ENCODE data around the gene SCN2B. TPM values are rescaled to one million over a fixed set of nuclear protein-coding genes. Genes with fewer than 3 reads are reported as not detected.

The SCN2B gene
- polyA plus RNA-seq, 1 of the 3 experiments (the other 2 are of a cell fraction): 0.05 TPM

- Histone ChIP-seq H2AFZ (ENCODE audit: low read depth) (no peak overlapping the region), H4K20me1 (ENCODE audit: insufficient read depth) (no peaks in the 10 kb centered on the region), H3K4me1 (ENCODE audit: control insufficient read depth in 1 of 2, insufficient read depth in 2 of 2, low read depth in 1 of 2, low read length in 1 of 2) (peaks cover 0 to 2% of the 10 kb centered on the region in 2 experiments; a peak in 1 of 4 replicates), H3K27me3 (ENCODE audit: insufficient read depth) (peaks cover 30% of the 10 kb centered on the region), H3K27ac (ENCODE audit: low read depth in 2 of 2, low read length in 1 of 2) (no peak overlapping the region), H3K9ac (no peak overlapping the region), H3K79me2 (ENCODE audit: insufficient read depth) (no peaks in the 10 kb centered on the region), H3F3A (replicated peaks; ENCODE audit: insufficient read depth) (no peaks in the 10 kb centered on the region), H3K9me3 (no peaks in the 10 kb centered on the region), H3K9me2 (no peaks in the 10 kb centered on the region), H3K4me3 (ENCODE audit: low read depth in 2 of 2, low read length in 1 of 2) (no peak overlapping the region), H3K36me3 (replicated peaks in 1 of 2; ENCODE audit: control insufficient read depth in 1 of 2, insufficient read depth in 2 of 2, low read length in 1 of 2) (no peaks in the 10 kb centered on the region), H3K4me2 (no peak overlapping the region)
- DNase-seq: no peak
- 25% methylated on average over 5 of the region's 7 CpGs for WGBS (ENCODE audit: low lambda C conversion rate)
- POLR2A ChIA-PET: interaction anchor here (1.2 kb wide), 1 partner anchor 14 kb away, joined by 3 read pairs; no protein-coding TSS in a partner anchor
- no peak for TF ChIP-seq MXI1 (IDR thresholded peaks at IDR 0.05; ENCODE audit: low read depth, low read length)
- no peak for TF ChIP-seq ZBTB33 (IDR thresholded peaks at IDR 0.05; ENCODE audit: borderline replicate concordance, low read depth)
- CTCF ChIA-PET: interaction anchor here (1.1 to 6.3 kb wide), 3 partner anchors 13 to 29 kb away, joined by 3 to 246 read pairs (median 15); no protein-coding TSS in a partner anchor
Observed at GRCh38 chr11:118169300-118170140, 6.9 kb downstream of the SCN2B start.

GRCh38 chr11:118168751-118169150 lies 7.7 kb downstream of the SCN2B start:
- Histone ChIP-seq H3K27ac (ENCODE audit: low read depth in 2 of 2, low read length in 1 of 2) (no peak overlapping the region), H3K4me2 (no peak overlapping the region), H3K4me1 (ENCODE audit: control insufficient read depth in 1 of 2, insufficient read depth in 2 of 2, low read depth in 1 of 2, low read length in 1 of 2) (peaks cover 0 to 2% of the 10 kb centered on the region in 2 experiments; a peak in 1 of 4 replicates), H3K79me2 (ENCODE audit: insufficient read depth) (no peaks in the 10 kb centered on the region), H2AFZ (ENCODE audit: low read depth) (no peak overlapping the region), H3K9me2 (no peaks in the 10 kb centered on the region), H3K9me3 (no peaks in the 10 kb centered on the region), H3K27me3 (ENCODE audit: insufficient read depth) (peaks cover 30% of the 10 kb centered on the region), H3K4me3 (ENCODE audit: low read depth in 2 of 2, low read length in 1 of 2) (no peak overlapping the region), H4K20me1 (ENCODE audit: insufficient read depth) (no peaks in the 10 kb centered on the region), H3K9ac (no peak overlapping the region), H3F3A (replicated peaks; ENCODE audit: insufficient read depth) (no peaks in the 10 kb centered on the region), H3K36me3 (replicated peaks in 1 of 2; ENCODE audit: control insufficient read depth in 1 of 2, insufficient read depth in 2 of 2, low read length in 1 of 2) (no peaks in the 10 kb centered on the region)
- ChIA-PET POLR2A (no interaction called here), CTCF (interaction anchor here (1.1 to 6.3 kb wide), 2 partner anchors 12 to 25 kb away, joined by 3 to 246 read pairs; no protein-coding TSS in a partner anchor)
- no peak for DNase-seq
- TF ChIP-seq GATA2 (CRISPR knock-in tag; IDR thresholded peaks at IDR 0.05): no peak
- no peak for TF ChIP-seq GABPA (IDR thresholded peaks at IDR 0.05; ENCODE audit: low read depth)
- TF ChIP-seq CTCF (IDR thresholded peaks at IDR 0.05): no peak
- TF ChIP-seq SIN3A (IDR thresholded peaks at IDR 0.05; ENCODE audit: borderline replicate concordance, low read depth, low read length): no peak
- TF ChIP-seq TEAD4 (IDR thresholded peaks at IDR 0.05; ENCODE audit: borderline replicate concordance, insufficient read depth): no peak
- no peak for TF ChIP-seq IRF3 (IDR thresholded peaks at IDR 0.05; ENCODE audit: low read depth, low read length)
- no peak for TF ChIP-seq TCF12 (IDR thresholded peaks at IDR 0.05)
- TF ChIP-seq JUND (IDR thresholded peaks at IDR 0.05): no peak
- no peak for TF ChIP-seq CHD2 (IDR thresholded peaks at IDR 0.05; ENCODE audit: low read length, partially characterized antibody)
- TF ChIP-seq MEF2A (IDR thresholded peaks at IDR 0.05; ENCODE audit: borderline replicate concordance, low read depth): no peak
- TF ChIP-seq ZBTB33 (IDR thresholded peaks at IDR 0.05; ENCODE audit: borderline replicate concordance, low read depth): no peak
- TF ChIP-seq EZH2phosphoT487 (IDR thresholded peaks at IDR 0.05; ENCODE audit: borderline replicate concordance, low read depth): no peak
- TF ChIP-seq POLR2AphosphoS5 (IDR thresholded peaks at IDR 0.05; ENCODE audit: low read depth, low read length): no peak
- no peak for TF ChIP-seq TAF1 (IDR thresholded peaks at IDR 0.05; ENCODE audit: borderline replicate concordance, low read depth, low read length)
- TF ChIP-seq RAD21 (IDR thresholded peaks at IDR 0.05; ENCODE audit: low read length): no peak
- WGBS (ENCODE audit: low lambda C conversion rate): 67% methylated on average over 2 of the region's 3 CpGs

Measured in SK-N-SH (cell line).